Heart right ventricle (tissue), 16 donors: ENCODE measurements around the gene MYT1. TPM values are rescaled to one million over a fixed set of nuclear protein-coding genes. Genes with fewer than 3 reads are reported as not detected.

Source experiments
- ATAC-seq, 8 donors: fragments of 200-7000 bp; cut with Tn5 transposase; one replicate each; pipeline ENCODE4 v1.9.1; 2020; ENCODE audit warnings: mild to moderate bottlenecking in 8 of 8, moderate library complexity in 8 of 8, moderate number of reproducible peaks in 1 of 8
- DNase-seq, 2 donors: peaks; one replicate each; pipeline ENCODE4 v3.0.0-alpha.2; 2020
- H3K27ac ChIP-seq, 10 donors: fragments of 200-600 bp; sonication (generic) in 2 of 10; one replicate each; pipeline versions ENCODE4 v1.5.0 to v1.8.0; 2020 to 2022; ENCODE audit warnings: mild to moderate bottlenecking in 3 of 10
- H3K27me3 ChIP-seq, 7 donors: fragments of 200-600 bp; one replicate each; pipeline ENCODE4 v1.8.0; 2021 to 2022; ENCODE audit warnings: mild to moderate bottlenecking in 2 of 7
- H3K36me3 ChIP-seq, 9 donors: fragments of 200-600 bp; sonication (generic) in 1 of 9; one replicate each; pipeline versions ENCODE4 v1.5.0 to v1.8.0; 2020 to 2022; ENCODE audit warnings: mild to moderate bottlenecking in 2 of 9
- H3K4me1 ChIP-seq, 9 donors: fragments of 200-600 bp; sonication (generic) in 1 of 9; one replicate each; pipeline versions ENCODE4 v1.5.0 to v1.8.0; 2020 to 2022; ENCODE audit warnings: mild to moderate bottlenecking in 4 of 9
- H3K4me3 ChIP-seq, 10 donors: fragments of 200-600 bp; sonication (generic) in 2 of 10; one replicate each; pipeline versions ENCODE4 v1.5.0 to v1.8.0; 2020 to 2022; ENCODE audit warnings: mild to moderate bottlenecking in 7 of 10, moderate library complexity in 2 of 10
- H3K9me3 ChIP-seq, 11 donors: fragments of 200-600 bp in 10 of 11; sonication (generic) in 2 of 11; one replicate each; pipeline versions ENCODE4 v1.5.0 to v1.8.0; 2013 to 2022; ENCODE audit warnings: mild to moderate bottlenecking in 2 of 11, control low read depth in 1 of 11, moderate library complexity in 1 of 11
- CTCF ChIP-seq, 9 donors: fragments of 200-600 bp; sonication (generic) in 2 of 9; IDR thresholded peaks; one replicate each; pipeline versions ENCODE4 v1.5.0 to v1.8.0; 2021 to 2022; ENCODE audit warnings: antibody characterized with exemption in 9 of 9, mild to moderate bottlenecking in 5 of 9, moderate library complexity in 1 of 9
- WGBS, 2 donors: extraction: QIAGEN DNeasy Blood & Tissue Kit; methylation state at CpG; one replicate each; pipeline ENCODE4 v1.1.7; 2013; ENCODE audit warnings: inconsistent platforms in 1 of 2; 5-methylcytosine and 5-hydroxymethylcytosine counted together
- intact Hi-C, 10 donors: fragments of 100-400 bp; cut with DNase I; formaldehyde crosslinking; loops; one replicate each; pipeline versions ENCODE4 v1.11.1 to v1.14.2; 2022
- polyA plus RNA-seq, 2 donors: library from polyadenylated mRNA; stranded (reverse); fragments of 200-250 nt; gene quantifications; one replicate each; pipeline ENCODE4 v1.2.3, GENCODE V29; 2013
- total RNA-seq, 10 donors: library from RNA; stranded (reverse); fragmentation: NEBNext Ultra II Directional in 3 of 10; extraction: Animal tissue kit (Norgen Biotek cat#: 25700) in 3 of 10; gene quantifications; one replicate each; pipeline versions ENCODE4 v1.2.1 to v1.2.4, GENCODE V29; 2021 to 2023
- donor health status: Arrhythmogenic right ventricular cardiomyopathy.
- donor health status: ischemic (EF 13 %, LVEDD 7.1; RV severe dilation, severe dysfunction).
- donor health status: healthy with polysubstance abuse.
- donor health status: DM: no; HTN: yes; CAD: no.
- donor health status: DM: no; HTN: no; CAD: no.
- donor health status: ischemic (EF 25% LVEDD 6.9; RV normal size, moderate dysfunction).
- donor health status: ischemic (EF 25% LVEDD 5.7; RV mildly dilated, moderate dysfunction).
- donor health status: healthy.
- donor health status: DM: yes; HTN: yes; CAD: no.
- donor health status: Ischemic cardiomyopathy.
- donor health status: ischemic (EF 35%, LVEDD 5.7; RV mildly dilated, moderate dysfunction).
- donor health status: nonischemic (EF 11% LVEDD 7.7; RV severe dilation, severe dysfunction).
- donor health status: DM: yes; HTN: yes; CAD: no.
- donor health status: PGD.
- donor health status: ischemic (EF 29% LVEDD 5.4; RV normal size, mild dysfunction).
- donor health status: nonischemic (EF 23%, LVEDD 6.1; RV moderate dilation, normal function).

The MYT1 gene
- total and polyA plus RNA-seq, 12 donors: 0.01 to 0.35 (median 0.11) TPM; not detected in 1

GRCh38 chr20:64201653-64202052 lies 37.4 kb downstream of the MYT1 start:
- no peak for ATAC-seq
- intact Hi-C loops: no loop called here
- Histone ChIP-seq H3K27ac (no peak overlapping the region), H3K9me3 (no peaks in the 10 kb centered on the region), H3K4me3 (no peak overlapping the region), H3K36me3 (no peaks in the 10 kb centered on the region), H3K27me3 (peaks cover 0 to 27% (median 11%) of the 10 kb centered on the region in 7 donors), H3K4me1 (no peaks in the 10 kb centered on the region)
- DNase-seq: no peak
- WGBS, 2 donors: 91 to 92% methylated on average over 35 of the region's 35 CpGs
- TF ChIP-seq CTCF (IDR thresholded peaks at IDR 0.05): no peak

GRCh38 chr20:64203037-64203777 lies 39.0 kb downstream of the MYT1 start:
- Histone ChIP-seq H3K4me3 (no peak overlapping the region), H3K4me1 (no peaks in the 10 kb centered on the region), H3K36me3 (no peaks in the 10 kb centered on the region), H3K27ac (no peak overlapping the region), H3K27me3 (peaks cover 0 to 17% (median 0%) of the 10 kb centered on the region in 7 donors), H3K9me3 (no peaks in the 10 kb centered on the region)
- DNase-seq: no peak
- 62% methylated on average over 17 of the region's 17 CpGs for WGBS, 2 donors
- intact Hi-C loops: no loop called here
- no peak for ATAC-seq
- TF ChIP-seq CTCF (IDR thresholded peaks at IDR 0.05): no peak

GRCh38 chr20:64205611-64206026 lies 41.4 kb downstream of the MYT1 start:
- Histone ChIP-seq H3K4me3 (no peak overlapping the region), H3K9me3 (no peaks in the 10 kb centered on the region), H3K4me1 (no peaks in the 10 kb centered on the region), H3K36me3 (no peaks in the 10 kb centered on the region), H3K27ac (no peak overlapping the region), H3K27me3 (peaks cover 0 to 12% (median 0%) of the 10 kb centered on the region in 7 donors)
- no peak for DNase-seq
- WGBS, 2 donors: 74 to 75% methylated on average over 17 of the region's 17 CpGs
- TF ChIP-seq CTCF (IDR thresholded peaks at IDR 0.05): no peak
- intact Hi-C loops: no loop called here
- no peak for ATAC-seq

- ATAC-seq: no peak
- 90 to 91% methylated on average over 8 of the region's 8 CpGs for WGBS, 2 donors
- Histone ChIP-seq H3K4me3 (no peak overlapping the region), H3K27ac (no peak overlapping the region), H3K4me1 (peaks cover 0 to under 1% (median 0%) of the 10 kb centered on the region in 9 donors), H3K36me3 (no peaks in the 10 kb centered on the region), H3K27me3 (peaks cover 0 to 9% (median 0%) of the 10 kb centered on the region in 7 donors), H3K9me3 (no peaks in the 10 kb centered on the region)
- TF ChIP-seq CTCF (IDR thresholded peaks at IDR 0.05): no peak
- intact Hi-C loops: no loop called here
- DNase-seq: no peak
These were observed 42.4 kb downstream of the MYT1 start for GRCh38 chr20:64206614-64207013.
